GM12878 (cell line): Measurements from ENCODE around the gene MAST1. TPM values are rescaled to one million over a fixed set of nuclear protein-coding genes. Genes with fewer than 3 reads are reported as not detected.
A peak's percentile ranks its signal among the peaks of the same experiment; 100 is the strongest.

ENCODE experiments used
- ATAC-seq: fragments of 200-7000 bp; cut with Tn5 transposase; 3 replicates; pipeline ENCODE4 v1.9.1; 2020; ENCODE audit warnings: mild to moderate bottlenecking, moderate library complexity
- BruUV-seq: library from RNA; stranded (reverse); fragments of 400-500 nt; replicated peaks from 2 replicates; lab custom pipeline; 2021; lab: Mats Ljungman, UMichigan
- CTCF ChIA-PET: fragments of 300-600 bp; sonication (Branson Sonifier 250); formaldehyde crosslinking; extraction: SDS; loops from one replicate; lab custom pipeline; 2021; ENCODE audit warnings: inconsistent platforms; lab: Yijun Ruan, JAX
- POLR2A ChIA-PET: fragments of 350-600 bp; formaldehyde crosslinking; extraction: SDS; loops from one replicate; lab custom pipeline; 2021; ENCODE audit warnings: inconsistent platforms; lab: Charles Lee
- RAD21 ChIA-PET: fragments of 300-600 bp; sonication (Branson Sonifier 250); formaldehyde crosslinking; loops from one replicate; lab custom pipeline; 2023; ENCODE audit warnings: antibody characterized with exemption; ENCODE audit not compliant: unreplicated experiment; lab: Charles Lee
- SMC1A ChIA-PET: fragments of 300-600 bp; sonication (Branson Sonifier 250); formaldehyde crosslinking; loops from one replicate; lab custom pipeline; 2023; ENCODE audit not compliant: unreplicated experiment, uncharacterized antibody; lab: Charles Lee
- DNase-seq: peaks from one replicate; pipeline ENCODE4 v3.0.0-alpha.2; 2011; ENCODE audit warnings: low read depth, low spot score
- FAIRE-seq: peaks from 3 replicates; lab custom pipeline; 2011; peaks lifted over from hg19 to GRCh38; lab: Jason Lieb, UNC
- H2AFZ ChIP-seq: 2 replicates; pipeline ENCODE4 v1.6.0; 2011; ENCODE audit warnings: low read depth, low read length, control low read depth; ENCODE audit not compliant: control insufficient read depth
- H3K27ac ChIP-seq: 2 replicates; pipeline ENCODE4 v1.5.1; 2011; ENCODE audit warnings: control low read depth; ENCODE audit not compliant: control insufficient read depth, insufficient read depth
- H3K27me3 ChIP-seq, 2 experiments: replicated peaks in 1 of 2; 2 replicates each; pipeline versions ENCODE4 v1.6.0 to v1.6.1; 2011; ENCODE audit warnings: low read length in 1 of 2; ENCODE audit not compliant: control insufficient read depth in 2 of 2, insufficient read depth in 2 of 2
- H3K36me3 ChIP-seq, 2 experiments: 2 replicates each; pipeline ENCODE4 v1.5.1; 2011; ENCODE audit warnings: low read length in 1 of 2; ENCODE audit not compliant: control insufficient read depth in 2 of 2, insufficient read depth in 2 of 2
- H3K4me1 ChIP-seq: 2 replicates; pipeline ENCODE4 v1.6.1; 2011; ENCODE audit warnings: mild to moderate bottlenecking, low read length, moderate library complexity, mixed read lengths; ENCODE audit not compliant: control insufficient read depth, insufficient read depth
- H3K4me2 ChIP-seq: 2 replicates; pipeline ENCODE4 v1.6.0; 2011; ENCODE audit warnings: control low read depth; ENCODE audit not compliant: control insufficient read depth, insufficient read depth
- H3K4me3 ChIP-seq: fragments of 200-600 bp; sonication (generic); 2 replicates; pipeline ENCODE4 v1.5.1; 2016
- H3K79me2 ChIP-seq: 2 replicates; pipeline ENCODE4 v1.6.0; 2011; ENCODE audit warnings: low read length; ENCODE audit not compliant: control insufficient read depth, insufficient read depth
- H3K9ac ChIP-seq: 2 replicates; pipeline ENCODE4 v1.8.0; 2011; ENCODE audit warnings: low read length, control low read depth, mixed read lengths; ENCODE audit not compliant: control insufficient read depth, insufficient read depth
- H3K9me3 ChIP-seq: replicated peaks from 3 replicates; pipeline ENCODE4 v1.5.1; 2011; ENCODE audit warnings: mild to moderate bottlenecking, low read length; ENCODE audit not compliant: control insufficient read depth, insufficient read depth
- H4K20me1 ChIP-seq: 2 replicates; pipeline ENCODE4 v1.6.0; 2011; ENCODE audit not compliant: control insufficient read depth, insufficient read depth
- BACH1 ChIP-seq: fragments of 450-650 bp; IDR thresholded peaks from 2 replicates; pipeline ENCODE4 v1.6.1; 2017; ENCODE audit warnings: mild to moderate bottlenecking, borderline replicate concordance
- BCL11A ChIP-seq: IDR thresholded peaks from 2 replicates; pipeline ENCODE4 v1.6.1; 2011; ENCODE audit warnings: low read depth, low read length
- BRCA1 ChIP-seq: IDR thresholded peaks from 2 replicates; pipeline ENCODE4 v1.6.1; 2011; ENCODE audit warnings: low read depth, low read length, improper control_type of control experiment
- DPF2 ChIP-seq: fragments of 450-650 bp; IDR thresholded peaks from 2 replicates; pipeline ENCODE4 v1.6.1; 2017; ENCODE audit warnings: mild to moderate bottlenecking
- IKZF2 ChIP-seq, 2 experiments: fragments of 450-650 bp; IDR thresholded peaks; 2 replicates each; pipeline ENCODE4 v1.6.1; 2017; ENCODE audit warnings: mild to moderate bottlenecking in 2 of 2, moderate library complexity in 2 of 2
- MYB ChIP-seq: fragments of 150-350 bp; IDR thresholded peaks from 2 replicates; pipeline ENCODE4 v1.6.1; 2014; ENCODE audit warnings: mild to moderate bottlenecking, low read depth, low read length, borderline replicate concordance
- NBN ChIP-seq: fragments of 450-650 bp; IDR thresholded peaks from 2 replicates; pipeline ENCODE4 v1.6.1; 2016
- RBBP5 ChIP-seq: fragments of 200-600 bp; sonication (generic); conservative IDR thresholded peaks from 2 replicates; pipeline ENCODE4 v1.6.1; 2016
- SP1 ChIP-seq: IDR thresholded peaks from one replicate; pipeline ENCODE4 v1.6.1; 2011; ENCODE audit warnings: low read depth, low read length
- ZNF24 ChIP-seq: fragments of 450-650 bp; IDR thresholded peaks from 2 replicates; pipeline ENCODE4 v1.6.1; 2017; ENCODE audit warnings: antibody characterized with exemption, mild to moderate bottlenecking
- WGBS: methylation state at CpG from one replicate; pipeline ENCODE4 v1.1.6; 2016; ENCODE audit warnings: low lambda C conversion rate; ENCODE audit not compliant: insufficient replicate concordance, insufficient coverage; ENCODE audit errors: missing lambda C conversion rate; 5-methylcytosine and 5-hydroxymethylcytosine counted together
- in situ Hi-C: fragments of 300-500 bp; cut with MboI; formaldehyde crosslinking; loops from 9 replicates; pipeline ENCODE4 v1.14.3; 2018; ENCODE audit warnings: mixed read lengths
- intact Hi-C: fragments of 100-400 bp; cut with micrococcal nuclease; formaldehyde crosslinking; loops from one replicate; pipeline ENCODE4 v1.14.2; 2022; ENCODE audit not compliant: unreplicated experiment
- polyA plus RNA-seq, 11 experiments: library from polyadenylated mRNA; depleted of rRNA in 4 of 11; unstranded in 6 of 11; stranded (reverse) in 5 of 11; fragments of >200 nt; fragmentation: Nextera tagmentation in 4 of 11; fragmentation: Illumina TruSeq in 1 of 11; extraction: Ambion mirVana in 4 of 11; extraction: Trizol in 1 of 11; gene quantifications; 1 replicate in 1 of 11; 2 replicates in 10 of 11; pipeline versions ENCODE4 v1.2.1 to v1.2.3, GENCODE V29; 2011 to 2016; ENCODE audit warnings: inconsistent platforms in 2 of 11, missing spikeins in 2 of 11, low read depth in 1 of 11
- total RNA-seq, 4 experiments: library from RNA; depleted of rRNA in 3 of 4; stranded (reverse); fragments of >200 nt in 3 of 4; fragmentation: Illumina TruSeq in 1 of 4; extraction: Trizol in 1 of 4; gene quantifications; 2 replicates each; pipeline versions ENCODE4 v1.2.1 to v1.2.3, GENCODE V29; 2013 to 2021
- TF ChIP-seq, protein P1 (sequence below): IDR thresholded peaks from 2 replicates; pipeline ENCODE4 v1.6.1; 2011; ENCODE audit warnings: borderline replicate concordance, low read depth, mild to moderate bottlenecking, moderate library complexity, low read length; ENCODE audit not compliant: insufficient read depth, poor library complexity, severe bottlenecking
- TF ChIP-seq, protein P2 (sequence below): fragments of 450-650 bp; IDR thresholded peaks from 2 replicates; pipeline ENCODE4 v1.6.1; 2017; ENCODE audit warnings: low read depth, mild to moderate bottlenecking, moderate library complexity

Gene MAST1
- total and polyA plus RNA-seq, 10 of the 15 experiments (the other 5 are each of a cell fraction or from before 2014, with no cell fraction given) = 0.08 to 0.79 (median 0.44) TPM; not detected in 1

DNA sequence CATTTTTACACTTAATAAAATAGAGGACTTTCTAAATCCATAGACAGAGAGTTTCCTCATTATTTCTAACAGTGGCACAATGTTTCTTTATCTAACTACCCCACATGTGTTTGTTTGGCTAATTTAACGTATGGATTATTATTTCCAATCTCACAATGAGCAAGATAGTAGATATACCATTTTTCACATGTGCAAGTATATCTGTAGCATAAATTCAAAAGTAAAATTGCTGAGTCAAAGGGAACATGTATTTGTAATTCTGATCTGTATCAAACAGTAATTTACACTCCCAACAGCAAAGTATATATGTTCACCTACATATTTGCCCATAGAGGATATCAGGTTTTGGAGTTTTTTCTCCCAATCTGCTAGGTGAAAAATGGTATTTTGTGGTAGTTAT is 18.3 kb downstream of the MAST1 start:
- TF ChIP-seq DPF2 = no peak
- TF ChIP-seq, protein P1, sequence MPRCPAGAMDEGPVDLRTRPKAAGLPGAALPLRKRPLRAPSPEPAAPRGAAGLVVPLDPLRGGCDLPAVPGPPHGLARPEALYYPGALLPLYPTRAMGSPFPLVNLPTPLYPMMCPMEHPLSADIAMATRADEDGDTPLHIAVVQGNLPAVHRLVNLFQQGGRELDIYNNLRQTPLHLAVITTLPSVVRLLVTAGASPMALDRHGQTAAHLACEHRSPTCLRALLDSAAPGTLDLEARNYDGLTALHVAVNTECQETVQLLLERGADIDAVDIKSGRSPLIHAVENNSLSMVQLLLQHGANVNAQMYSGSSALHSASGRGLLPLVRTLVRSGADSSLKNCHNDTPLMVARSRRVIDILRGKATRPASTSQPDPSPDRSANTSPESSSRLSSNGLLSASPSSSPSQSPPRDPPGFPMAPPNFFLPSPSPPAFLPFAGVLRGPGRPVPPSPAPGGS = peak; percentile 17
- TF ChIP-seq, all 136 proteins: peak for 1
- no peaks in the 10 kb centered on the region for H3K27me3 ChIP-seq
- no peak for ATAC-seq
- H3K9ac ChIP-seq = no peak overlapping the region
- in situ Hi-C loops (no loop called here), intact Hi-C loops (no loop called here)
- 2% methylated on average over 1 of the region's 1 CpG for WGBS
- no peak overlapping the region for H3K4me2 ChIP-seq
- H3K79me2 ChIP-seq = no peaks in the 10 kb centered on the region
- no peak for FAIRE-seq
- ChIA-PET POLR2A (no interaction called here), SMC1A (no interaction called here), CTCF (interaction anchor here (0.8 to 1.4 kb wide), 2 partner anchors 9 to 10 kb away, joined by 3 to 6 read pairs; no protein-coding TSS in a partner anchor), RAD21 (no interaction called here)
- BruUV-seq = no TSS peak
- H3K4me1 ChIP-seq = no peaks in the 10 kb centered on the region
- no peaks in the 10 kb centered on the region for H4K20me1 ChIP-seq
- no peaks in the 10 kb centered on the region for H3K9me3 ChIP-seq
- H3K4me3 ChIP-seq = no peak overlapping the region
- no peak for DNase-seq
- no peaks in the 10 kb centered on the region for H3K36me3 ChIP-seq
- H3K27ac ChIP-seq = no peak overlapping the region
- no peak overlapping the region for H2AFZ ChIP-seq

DNA sequence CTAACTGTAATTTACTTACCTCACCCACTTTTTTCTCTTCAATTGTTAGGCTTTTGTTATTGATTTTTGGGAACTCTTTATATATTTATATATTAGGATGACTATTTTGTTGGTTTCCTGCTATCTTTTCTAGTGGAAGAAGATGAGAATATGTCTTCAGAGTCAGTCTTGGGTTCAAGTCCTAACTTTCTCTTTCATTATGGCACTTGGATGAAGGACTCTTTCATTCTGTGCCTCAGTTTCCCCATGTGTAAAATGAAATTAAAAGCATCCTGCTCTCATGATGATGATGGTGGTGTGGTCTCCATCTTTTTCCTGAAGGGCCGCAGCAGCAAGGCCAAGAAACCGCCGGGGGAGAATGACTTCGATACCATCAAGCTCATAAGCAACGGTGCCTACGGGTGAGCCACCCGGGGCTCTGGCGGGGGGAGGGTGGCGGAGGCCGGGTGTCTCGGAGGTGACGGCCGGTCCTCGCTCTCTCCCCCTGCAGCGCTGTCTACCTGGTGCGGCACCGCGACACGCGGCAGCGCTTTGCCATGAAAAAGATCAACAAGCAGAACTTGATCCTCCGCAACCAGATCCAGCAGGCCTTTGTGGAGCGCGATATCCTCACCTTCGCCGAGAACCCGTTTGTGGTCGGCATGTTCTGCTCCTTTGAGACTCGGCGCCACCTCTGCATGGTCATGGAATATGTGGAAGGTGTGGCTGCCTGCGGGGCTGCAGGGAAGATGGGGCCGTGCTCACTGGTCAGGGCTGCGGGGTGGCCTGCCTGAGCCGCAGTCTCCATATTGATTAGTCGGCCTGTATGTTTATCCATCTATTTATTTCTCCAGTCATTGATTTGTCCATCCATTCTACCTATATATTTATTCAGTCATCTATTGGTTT is 20.0 kb downstream of the MAST1 start:
- no peaks in the 10 kb centered on the region for H3K36me3 ChIP-seq
- H2AFZ ChIP-seq = no peak overlapping the region
- H3K27me3 ChIP-seq = no peaks in the 10 kb centered on the region
- CTCF ChIA-PET = interaction anchor here (0.9 kb wide), 1 partner anchor 10 kb away, joined by 4 read pairs; no protein-coding TSS in a partner anchor
- RAD21 ChIA-PET = no interaction called here
- intact Hi-C loops = no loop called here
- SMC1A ChIA-PET = no interaction called here
- H3K4me3 ChIP-seq = no peak overlapping the region
- no peak for ATAC-seq
- H3K9me3 ChIP-seq = no peaks in the 10 kb centered on the region
- no peak for DNase-seq
- no TSS peak for BruUV-seq
- no peaks in the 10 kb centered on the region for H4K20me1 ChIP-seq
- FAIRE-seq = no peak
- no peak overlapping the region for H3K9ac ChIP-seq
- WGBS = 82% methylated on average over 35 of the region's 35 CpGs
- no peaks in the 10 kb centered on the region for H3K79me2 ChIP-seq
- in situ Hi-C loops = no loop called here
- H3K27ac ChIP-seq = no peak overlapping the region
- POLR2A ChIA-PET = no interaction called here
- no peak overlapping the region for H3K4me2 ChIP-seq
- no peaks in the 10 kb centered on the region; the same call in 1 of the 2 replicates for H3K4me1 ChIP-seq
- TF ChIP-seq IKZF2 (IDR thresholded peaks at IDR 0.05) (no peak), RBBP5 (no peak), BCL11A (no peak), SP1 (no peak), ZNF24 (no peak), NBN (no peak), BRCA1 (no peak), MYB (no peak), BACH1 (no peak)
- TF ChIP-seq, protein P2, sequence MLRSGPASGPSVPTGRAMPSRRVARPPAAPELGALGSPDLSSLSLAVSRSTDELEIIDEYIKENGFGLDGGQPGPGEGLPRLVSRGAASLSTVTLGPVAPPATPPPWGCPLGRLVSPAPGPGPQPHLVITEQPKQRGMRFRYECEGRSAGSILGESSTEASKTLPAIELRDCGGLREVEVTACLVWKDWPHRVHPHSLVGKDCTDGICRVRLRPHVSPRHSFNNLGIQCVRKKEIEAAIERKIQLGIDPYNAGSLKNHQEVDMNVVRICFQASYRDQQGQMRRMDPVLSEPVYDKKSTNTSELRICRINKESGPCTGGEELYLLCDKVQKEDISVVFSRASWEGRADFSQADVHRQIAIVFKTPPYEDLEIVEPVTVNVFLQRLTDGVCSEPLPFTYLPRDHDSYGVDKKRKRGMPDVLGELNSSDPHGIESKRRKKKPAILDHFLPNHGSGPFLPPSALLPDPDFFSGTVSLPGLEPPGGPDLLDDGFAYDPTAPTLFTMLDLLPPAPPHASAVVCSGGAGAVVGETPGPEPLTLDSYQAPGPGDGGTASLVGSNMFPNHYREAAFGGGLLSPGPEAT = no peak
